MM.1S (cell line): ENCODE measurements around the gene HNRNPDL.

Source experiments
- CTCF ChIP-seq: fragments of 300-600 bp; sonication (generic); IDR thresholded peaks from 2 replicates; pipeline ENCODE4 v1.5.1; 2016; ENCODE audit warnings: antibody characterized with exemption, low read length, mixed read lengths
- EZH2 ChIP-seq: fragments of 300-600 bp; sonication (generic); optimal IDR thresholded peaks from 2 replicates; pipeline ENCODE3; 2017; ENCODE audit warnings: low read depth, mild to moderate bottlenecking, antibody characterized with exemption, low read length, mixed read lengths
- EZH2phosphoT487 ChIP-seq: fragments of 300-600 bp; sonication (generic); IDR thresholded peaks from 2 replicates; pipeline ENCODE4 v1.6.1; 2018; ENCODE audit warnings: antibody characterized with exemption, low read length

GRCh38 chr4:82376109-82376508, 54.2 kb downstream of the HNRNPDL start:
- TF ChIP-seq CTCF (no peak), EZH2 (no peak), EZH2phosphoT487 (no peak)
